Gastroesophageal sphincter (tissue), 4 donors: Measurements from ENCODE around the gene TLCD1. TPM values are rescaled to one million over a fixed set of nuclear protein-coding genes. Genes with fewer than 3 reads are reported as not detected.

Source experiments
- ATAC-seq: fragments of 150-250 bp; one replicate; pipeline ENCODE4 v1.9.1; 2016; ENCODE audit warnings: mild to moderate bottlenecking, moderate library complexity
- H3K27ac ChIP-seq, 4 donors: fragments of 200-600 bp; sonication (generic) in 3 of 4; 1 replicate in 3 of 4; 2 replicates in 1 of 4; pipeline ENCODE4 v1.5.1; 2016 to 2019
- H3K27me3 ChIP-seq: fragments of 200-600 bp; sonication (generic); one replicate; pipeline ENCODE4 v1.5.1; 2019
- H3K36me3 ChIP-seq, 2 donors: fragments of 200-600 bp; sonication (generic); one replicate each; pipeline ENCODE4 v1.5.1; 2019; ENCODE audit warnings: control low read depth in 1 of 2
- H3K4me1 ChIP-seq, 3 donors: fragments of 200-600 bp; sonication (generic); 1 replicate in 2 of 3; 2 replicates in 1 of 3; pipeline ENCODE4 v1.5.1; 2016 to 2019; ENCODE audit warnings: control low read depth in 2 of 3
- H3K4me3 ChIP-seq, 2 donors: fragments of 200-600 bp; sonication (generic); one replicate each; pipeline ENCODE4 v1.5.1; 2019; ENCODE audit warnings: mild to moderate bottlenecking in 1 of 2, moderate library complexity in 1 of 2
- H3K9me3 ChIP-seq, 3 donors: fragments of 200-600 bp; sonication (generic); one replicate each; pipeline ENCODE4 v1.5.1; 2017 to 2019; ENCODE audit warnings: control low read depth in 2 of 3
- EP300 ChIP-seq: sonication (generic); formaldehyde crosslinking; IDR thresholded peaks from one replicate; pipeline ENCODE4 v1.6.1; 2017; ENCODE audit warnings: antibody characterized with exemption, mild to moderate bottlenecking
- POLR2A ChIP-seq, 2 donors: fragments of 450-650 bp; IDR thresholded peaks; one replicate each; pipeline ENCODE4 v1.6.1; 2017; ENCODE audit warnings: antibody characterized with exemption in 2 of 2, mild to moderate bottlenecking in 2 of 2, moderate library complexity in 1 of 2
- POLR2AphosphoS5 ChIP-seq: sonication (generic); formaldehyde crosslinking; IDR thresholded peaks from one replicate; pipeline ENCODE4 v1.6.1; 2017; ENCODE audit warnings: antibody characterized with exemption
- WGBS, 2 donors: methylation state at CpG; one replicate each; pipeline ENCODE4 v1.1.5; 2018; ENCODE audit warnings: low coverage in 1 of 2; 5-methylcytosine and 5-hydroxymethylcytosine counted together
- total RNA-seq, 4 donors: library from RNA; depleted of rRNA; stranded (reverse); fragments of >200 nt; gene quantifications; one replicate each; pipeline ENCODE4 v1.1.0, GENCODE V29; 2016
- TF ChIP-seq, protein P1 (sequence below), 4 experiments: fragments of 200-600 bp in 2 of 4; fragments of 450-650 bp in 2 of 4; sonication (generic) in 1 of 4; IDR thresholded peaks; one replicate each; pipeline ENCODE4 v1.5.1; 2017 to 2019; ENCODE audit warnings: antibody characterized with exemption in 4 of 4, mild to moderate bottlenecking in 2 of 4, moderate library complexity in 2 of 4

Gene TLCD1
- total RNA-seq, 4 donors from 2014 or later = 1.1 to 2.8 TPM; not detected in 2

DNA sequence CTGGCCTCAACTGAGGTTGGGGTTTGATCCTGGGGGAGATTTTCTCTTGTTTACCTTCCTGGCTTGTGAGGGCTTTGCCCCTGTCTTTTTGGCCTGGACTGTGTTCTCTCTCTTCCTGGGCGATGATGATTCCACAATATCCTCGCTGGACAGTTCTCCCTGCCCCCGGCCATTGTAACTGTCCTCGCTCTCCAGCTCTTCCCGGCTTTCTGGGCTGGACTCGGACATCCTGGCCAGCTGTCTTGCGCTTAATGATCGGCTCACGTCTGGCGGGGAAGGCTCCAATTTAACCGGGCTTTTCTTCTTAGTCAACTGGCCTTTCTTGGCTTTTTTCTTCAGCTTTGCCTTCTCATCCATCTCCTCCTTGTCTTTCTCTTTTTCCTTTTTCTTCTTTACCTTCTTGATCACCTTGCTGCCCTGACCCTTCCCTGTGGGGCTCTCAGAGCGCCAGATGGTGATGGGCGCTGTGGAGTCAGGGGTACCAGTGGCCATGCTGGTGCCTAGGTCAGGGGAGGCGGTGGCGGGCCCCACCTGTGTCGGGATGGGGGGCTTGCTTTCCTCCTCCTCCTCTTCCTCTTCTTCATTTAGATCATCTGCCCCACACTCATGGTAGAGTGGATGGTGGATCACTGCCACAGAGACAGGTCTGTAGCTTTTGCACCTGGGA lies 22.3 kb downstream of the TLCD1 start:
- H3K4me1 ChIP-seq = no peaks in the 10 kb centered on the region
- TF ChIP-seq POLR2AphosphoS5 (no peak), POLR2A (IDR thresholded peaks at IDR 0.05) (no peak)
- no peaks in the 10 kb centered on the region for H3K9me3 ChIP-seq
- H3K36me3 ChIP-seq = peaks cover 0 to 70% of the 10 kb centered on the region in 2 donors
- ATAC-seq = no peak
- H3K4me3 ChIP-seq = no peak overlapping the region
- 71 to 82% methylated on average over 5 to 12 of the region's 16 CpGs for WGBS, 2 donors
- no peaks in the 10 kb centered on the region for H3K27me3 ChIP-seq
- H3K27ac ChIP-seq = no peak overlapping the region

DNA sequence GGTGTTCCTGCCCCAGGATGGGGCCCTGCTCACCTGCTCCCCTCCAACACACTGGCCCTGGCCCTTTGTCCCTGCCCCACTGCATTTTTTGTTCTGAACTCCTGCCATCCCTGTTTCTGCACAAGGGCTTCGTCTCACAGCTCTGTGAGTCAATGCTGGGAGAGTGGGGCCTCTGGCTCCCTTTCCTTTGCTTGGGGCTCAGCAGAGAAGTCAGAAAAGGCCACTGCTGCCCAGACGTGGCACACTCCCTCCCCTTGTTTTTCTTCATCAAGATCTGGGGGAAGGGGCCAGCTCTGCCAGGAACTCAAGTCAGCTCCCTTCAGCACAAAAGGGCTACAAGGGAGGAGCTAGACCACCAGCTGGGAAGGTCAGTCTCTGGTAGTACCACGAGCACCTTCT lies 23.3 kb downstream of the TLCD1 start:
- Histone ChIP-seq H3K9me3 (no peaks in the 10 kb centered on the region), H3K36me3 (peaks cover 0 to 80% of the 10 kb centered on the region in 2 donors), H3K4me3 (no peak overlapping the region), H3K4me1 (no peaks in the 10 kb centered on the region), H3K27me3 (no peaks in the 10 kb centered on the region), H3K27ac (no peak overlapping the region)
- ATAC-seq = no peak
- 75% methylated on average over 1 of the region's 3 CpGs; no CpG with 5 or more reads in 1 of the 2 donors for WGBS, 2 donors
- no peak for TF ChIP-seq EP300
- TF ChIP-seq POLR2A (IDR thresholded peaks at IDR 0.05) = no peak
- no peak for TF ChIP-seq POLR2AphosphoS5
- TF ChIP-seq, protein P1, sequence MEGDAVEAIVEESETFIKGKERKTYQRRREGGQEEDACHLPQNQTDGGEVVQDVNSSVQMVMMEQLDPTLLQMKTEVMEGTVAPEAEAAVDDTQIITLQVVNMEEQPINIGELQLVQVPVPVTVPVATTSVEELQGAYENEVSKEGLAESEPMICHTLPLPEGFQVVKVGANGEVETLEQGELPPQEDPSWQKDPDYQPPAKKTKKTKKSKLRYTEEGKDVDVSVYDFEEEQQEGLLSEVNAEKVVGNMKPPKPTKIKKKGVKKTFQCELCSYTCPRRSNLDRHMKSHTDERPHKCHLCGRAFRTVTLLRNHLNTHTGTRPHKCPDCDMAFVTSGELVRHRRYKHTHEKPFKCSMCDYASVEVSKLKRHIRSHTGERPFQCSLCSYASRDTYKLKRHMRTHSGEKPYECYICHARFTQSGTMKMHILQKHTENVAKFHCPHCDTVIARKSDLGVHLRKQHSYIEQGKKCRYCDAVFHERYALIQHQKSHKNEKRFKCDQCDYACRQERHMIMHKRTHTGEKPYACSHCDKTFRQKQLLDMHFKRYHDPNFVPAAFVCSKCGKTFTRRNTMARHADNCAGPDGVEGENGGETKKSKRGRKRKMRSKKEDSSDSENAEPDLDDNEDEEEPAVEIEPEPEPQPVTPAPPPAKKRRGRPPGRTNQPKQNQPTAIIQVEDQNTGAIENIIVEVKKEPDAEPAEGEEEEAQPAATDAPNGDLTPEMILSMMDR (IDR thresholded peaks at IDR 0.05) = no peak

DNA sequence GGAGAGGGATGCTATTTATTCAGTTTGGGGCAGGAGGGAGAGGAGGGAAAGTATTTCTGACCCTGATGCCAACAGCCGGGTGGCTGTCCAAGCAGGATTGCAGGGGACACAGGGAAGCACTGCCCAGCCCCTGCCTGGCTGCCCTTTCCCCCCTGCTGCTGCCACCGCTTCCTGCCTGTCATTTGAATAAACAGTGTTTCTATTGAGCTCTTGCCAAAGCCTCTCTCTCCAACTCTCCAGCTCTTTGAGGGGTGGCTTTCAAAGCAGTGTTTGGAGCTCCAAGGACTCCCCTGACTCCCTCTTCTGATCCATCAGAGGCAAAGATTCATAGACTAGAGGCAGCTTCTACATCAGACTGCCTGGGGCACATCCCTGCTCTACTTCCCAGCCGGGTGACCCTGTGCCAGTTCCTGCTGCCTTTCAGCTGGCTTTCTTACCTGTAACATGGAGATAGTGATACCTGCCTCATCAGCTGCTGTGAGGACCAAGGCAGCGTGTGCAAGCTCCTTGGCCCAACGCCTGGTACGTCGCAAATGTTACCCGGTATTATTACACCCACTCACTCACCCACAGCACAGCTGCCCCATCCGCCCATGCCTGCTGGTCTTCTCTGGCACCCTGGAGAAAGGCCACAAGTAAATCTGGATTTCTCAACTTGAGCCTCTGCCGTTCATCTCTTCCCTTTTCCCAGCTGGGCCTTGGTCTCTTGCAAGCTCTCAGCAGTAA lies 23.8 kb downstream of the TLCD1 start:
- no peak overlapping the region for H3K4me3 ChIP-seq
- TF ChIP-seq EP300 = no peak
- TF ChIP-seq POLR2A (IDR thresholded peaks at IDR 0.05) = no peak
- no peak for TF ChIP-seq POLR2AphosphoS5
- TF ChIP-seq, protein P1 (IDR thresholded peaks at IDR 0.05) = no peak
- H3K27ac ChIP-seq = no peak overlapping the region
- no peaks in the 10 kb centered on the region for H3K27me3 ChIP-seq
- 46 to 66% methylated on average over 5 to 6 of the region's 10 CpGs for WGBS, 2 donors
- no peaks in the 10 kb centered on the region for H3K9me3 ChIP-seq
- H3K4me1 ChIP-seq = no peaks in the 10 kb centered on the region
- H3K36me3 ChIP-seq = peaks cover 0 to 85% of the 10 kb centered on the region in 2 donors
- no peak for ATAC-seq

DNA sequence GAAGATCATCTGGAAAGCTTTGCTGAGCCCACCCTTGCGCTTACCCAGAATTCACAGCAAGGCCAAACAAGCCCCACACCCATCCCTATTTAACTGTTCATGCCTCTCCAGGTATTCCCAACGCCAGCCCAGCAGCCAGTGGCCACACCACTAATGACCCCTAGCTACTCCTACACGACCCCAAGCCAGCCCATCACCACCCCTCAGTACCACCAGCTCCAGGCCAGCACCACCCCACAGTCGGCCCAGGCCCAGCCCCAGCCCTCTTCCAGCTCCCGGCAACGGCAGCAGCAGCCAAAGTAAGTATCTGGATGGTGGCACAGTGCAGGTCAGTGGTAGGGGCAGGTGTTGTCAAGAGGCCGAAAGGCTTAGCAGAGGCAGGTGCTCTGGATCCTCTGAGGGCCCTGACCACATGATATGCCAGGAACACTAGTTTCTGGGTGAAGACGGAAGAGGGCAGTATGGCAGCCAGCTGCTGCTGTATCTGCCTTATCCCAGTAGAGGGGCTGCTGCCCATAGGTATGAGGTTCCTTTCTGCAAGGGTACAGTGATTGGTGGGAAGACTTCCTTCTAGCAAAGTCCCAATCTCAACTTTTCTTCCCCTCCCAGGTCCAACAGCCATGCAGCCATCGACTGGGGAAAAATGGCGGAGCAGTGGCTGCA lies 25.1 kb downstream of the TLCD1 start:
- Histone ChIP-seq H3K27me3 (no peaks in the 10 kb centered on the region), H3K27ac (no peak overlapping the region), H3K36me3 (peaks cover 0 to 97% of the 10 kb centered on the region in 2 donors), H3K4me3 (no peak overlapping the region), H3K9me3 (no peaks in the 10 kb centered on the region), H3K4me1 (no peaks in the 10 kb centered on the region)
- ATAC-seq = no peak
- no peak for TF ChIP-seq POLR2A (IDR thresholded peaks at IDR 0.05)
- no peak for TF ChIP-seq POLR2AphosphoS5
- TF ChIP-seq, protein P1 (IDR thresholded peaks at IDR 0.05) = no peak
- no peak for TF ChIP-seq EP300
- WGBS, 2 donors = 80 to 96% methylated on average over 4 of the region's 10 CpGs

DNA sequence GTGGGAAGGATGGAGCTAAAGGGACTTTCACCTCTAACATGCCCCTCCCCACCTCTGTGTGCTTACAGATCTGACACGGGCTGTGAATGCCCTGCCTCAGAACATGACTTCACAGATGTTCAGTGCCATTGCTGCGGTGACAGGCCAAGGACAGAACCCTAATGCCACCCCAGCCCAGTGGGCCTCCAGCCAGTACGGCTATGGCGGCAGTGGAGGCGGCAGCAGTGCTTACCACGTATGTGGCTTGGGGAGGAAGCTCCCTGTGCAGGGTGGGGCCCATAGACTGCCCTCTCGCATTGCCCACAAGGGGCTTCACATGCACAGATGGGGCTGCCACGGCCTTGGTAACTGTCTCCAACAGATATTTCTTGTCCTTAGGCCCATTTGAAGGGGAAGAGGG lies 25.8 kb downstream of the TLCD1 start:
- Histone ChIP-seq H3K36me3 (peaks cover 0 to 100% of the 10 kb centered on the region in 2 donors), H3K27ac (no peak overlapping the region), H3K27me3 (no peaks in the 10 kb centered on the region), H3K4me1 (no peaks in the 10 kb centered on the region), H3K4me3 (no peak overlapping the region), H3K9me3 (no peaks in the 10 kb centered on the region)
- 70% methylated on average over 5 of the region's 8 CpGs; no CpG with 5 or more reads in 1 of the 2 donors for WGBS, 2 donors
- no peak for ATAC-seq
- TF ChIP-seq POLR2A (IDR thresholded peaks at IDR 0.05) (no peak), EP300 (no peak), POLR2AphosphoS5 (no peak)
- TF ChIP-seq, protein P1 (IDR thresholded peaks at IDR 0.05) = no peak
